ENCODE results near the gene GRID2.

GRCh38 chr4:93791570-93792195, 1487.9 kb downstream of the GRID2 start:
- TF ChIP-seq CBFB (CRISPR knock-in tag; IDR thresholded peaks at IDR 0.05) (no peak), EP300 (IDR thresholded peaks at IDR 0.05; ENCODE audit: low read depth in 2 of 2, low read length in 2 of 2) (no peak), EP300 (CRISPR knock-in tag; IDR thresholded peaks at IDR 0.05; ENCODE audit: borderline replicate concordance) (no peak), EEA1 (CRISPR knock-in tag; IDR thresholded peaks at IDR 0.05; ENCODE audit: borderline replicate concordance) (no peak), THAP8 (CRISPR knock-in tag; IDR thresholded peaks at IDR 0.05; ENCODE audit: borderline replicate concordance) (no peak), SKIL (CRISPR knock-in tag; IDR thresholded peaks at IDR 0.05; ENCODE audit: borderline replicate concordance) (no peak), TBP (CRISPR knock-in tag; IDR thresholded peaks at IDR 0.05) (no peak), CREM (IDR thresholded peaks at IDR 0.05) (no peak), CREM (CRISPR knock-in tag; IDR thresholded peaks at IDR 0.05) (no peak), SP1 (IDR thresholded peaks at IDR 0.05) (no peak), SP1 (CRISPR knock-in tag; IDR thresholded peaks at IDR 0.05) (no peak), NFIC (IDR thresholded peaks at IDR 0.05; ENCODE audit: low read length) (no peak), ZNF746 (CRISPR knock-in tag; IDR thresholded peaks at IDR 0.05) (no peak), POLR2AphosphoS2 (IDR thresholded peaks at IDR 0.05; ENCODE audit: low read depth, low read length) (no peak), ETV6 (CRISPR knock-in tag; conservative IDR thresholded peaks at IDR 0.05) (no peak)

Measured in HepG2 (cell line).